Measurements from ENCODE around the gene ACTL6B.
A peak's percentile ranks its signal among the peaks of the same experiment; 100 is the strongest.

ACTL6B gene

DNA sequence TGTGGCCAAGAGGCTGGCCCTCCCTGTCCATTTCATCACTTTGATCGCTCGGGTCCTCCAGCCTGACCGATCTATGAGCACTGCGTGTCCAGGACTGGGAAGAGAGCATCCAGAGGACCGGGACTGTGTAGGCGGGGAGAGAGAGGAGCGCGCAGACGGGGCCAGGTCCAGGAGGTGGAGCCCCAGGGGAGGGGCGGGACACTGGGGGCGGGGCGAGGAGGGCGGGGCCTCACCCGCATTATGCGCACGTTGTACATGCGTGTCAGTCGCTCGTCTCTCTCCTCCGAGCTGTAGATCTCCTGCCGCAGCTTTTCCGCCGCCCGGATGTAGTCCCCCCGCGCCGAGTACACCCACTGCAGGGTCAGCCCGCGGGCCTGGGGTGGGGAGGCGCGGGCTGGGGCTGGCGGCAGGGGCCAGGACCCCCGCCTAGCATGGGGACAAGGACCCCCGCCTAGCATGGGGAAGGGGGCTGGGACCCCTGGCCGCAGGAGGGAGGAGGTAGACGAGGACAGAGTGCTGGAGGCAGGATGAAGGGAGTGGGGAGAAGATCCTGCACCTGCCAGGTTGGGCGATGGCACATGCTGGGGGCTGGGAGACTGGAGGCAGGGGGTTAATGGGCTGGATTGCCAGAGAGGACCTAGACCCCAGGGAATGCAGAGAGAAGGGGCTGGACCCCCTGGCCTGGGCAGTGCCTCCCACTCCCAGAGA is 29.6 kb downstream of the ACTL6B start:
- TF ChIP-seq, protein P1, sequence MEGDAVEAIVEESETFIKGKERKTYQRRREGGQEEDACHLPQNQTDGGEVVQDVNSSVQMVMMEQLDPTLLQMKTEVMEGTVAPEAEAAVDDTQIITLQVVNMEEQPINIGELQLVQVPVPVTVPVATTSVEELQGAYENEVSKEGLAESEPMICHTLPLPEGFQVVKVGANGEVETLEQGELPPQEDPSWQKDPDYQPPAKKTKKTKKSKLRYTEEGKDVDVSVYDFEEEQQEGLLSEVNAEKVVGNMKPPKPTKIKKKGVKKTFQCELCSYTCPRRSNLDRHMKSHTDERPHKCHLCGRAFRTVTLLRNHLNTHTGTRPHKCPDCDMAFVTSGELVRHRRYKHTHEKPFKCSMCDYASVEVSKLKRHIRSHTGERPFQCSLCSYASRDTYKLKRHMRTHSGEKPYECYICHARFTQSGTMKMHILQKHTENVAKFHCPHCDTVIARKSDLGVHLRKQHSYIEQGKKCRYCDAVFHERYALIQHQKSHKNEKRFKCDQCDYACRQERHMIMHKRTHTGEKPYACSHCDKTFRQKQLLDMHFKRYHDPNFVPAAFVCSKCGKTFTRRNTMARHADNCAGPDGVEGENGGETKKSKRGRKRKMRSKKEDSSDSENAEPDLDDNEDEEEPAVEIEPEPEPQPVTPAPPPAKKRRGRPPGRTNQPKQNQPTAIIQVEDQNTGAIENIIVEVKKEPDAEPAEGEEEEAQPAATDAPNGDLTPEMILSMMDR (IDR thresholded peaks at IDR 0.05; ENCODE audit: insufficient read depth, missing control alignments), result no peak
- FAIRE-seq (no peak), DNase-seq (ENCODE audit: insufficient read length, low spot score) (peak; percentile 100)

DNA sequence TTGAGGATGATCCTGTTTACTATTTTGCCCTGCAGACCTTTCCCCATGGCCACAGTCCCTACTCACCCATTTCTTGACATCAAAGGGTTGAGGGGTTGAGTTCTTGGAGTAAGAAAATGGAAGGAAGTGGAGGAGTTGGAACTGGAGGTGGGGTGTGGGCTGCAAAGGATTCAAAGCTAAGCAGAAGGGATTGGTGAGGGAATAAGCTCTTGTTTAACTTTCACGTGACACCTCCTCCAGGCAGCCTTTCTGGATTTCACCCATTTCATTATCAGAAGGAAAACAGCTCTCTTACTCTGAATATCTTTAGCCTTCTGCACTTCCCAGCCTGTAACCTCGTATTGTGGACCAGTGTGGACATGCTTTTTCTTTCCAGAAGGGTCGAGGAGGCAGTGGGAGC is 30.2 kb downstream of the ACTL6B start:
- no peak for FAIRE-seq

DNA sequence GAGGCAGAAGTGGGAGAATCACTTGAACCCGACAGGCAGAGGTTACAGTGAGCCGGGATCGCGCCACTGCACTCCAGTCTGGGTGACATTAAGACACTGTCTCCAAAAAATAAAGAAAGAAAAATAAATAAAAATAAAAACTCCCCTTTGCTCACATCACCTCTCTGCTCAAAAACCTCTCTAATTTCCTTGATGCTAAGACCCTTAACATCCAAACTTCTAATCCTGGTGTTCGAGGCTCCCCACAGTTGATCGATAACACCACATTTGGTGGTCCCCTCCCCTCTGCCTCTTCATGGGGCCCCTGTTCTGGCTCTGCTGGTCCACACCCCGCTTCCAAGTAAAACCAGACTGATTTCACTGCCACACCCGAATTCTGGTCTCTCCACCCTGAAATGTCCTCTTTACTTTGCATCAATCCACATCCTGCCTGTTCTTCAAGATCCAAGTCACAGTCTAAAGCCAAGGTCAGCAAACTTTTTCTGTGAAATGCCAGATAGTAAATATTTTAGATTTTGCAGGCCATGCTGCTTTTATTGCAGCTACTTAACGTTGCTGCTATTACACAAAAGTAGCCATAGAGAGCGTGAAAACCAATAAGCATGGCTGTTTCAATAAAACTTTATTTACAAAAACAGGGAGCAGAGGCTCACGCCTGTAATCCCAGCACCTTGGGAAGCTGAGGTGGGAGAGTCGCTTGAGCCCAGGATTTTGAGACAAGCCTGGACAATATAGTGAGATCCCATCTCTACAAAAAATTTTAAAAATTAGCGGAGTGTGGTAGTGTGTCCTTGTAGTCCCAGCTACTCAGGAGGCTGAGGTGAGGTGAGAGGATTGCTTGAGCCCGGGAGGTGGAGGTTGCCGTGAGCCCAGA is 32.1 kb downstream of the ACTL6B start:
- no peak for DNase-seq (ENCODE audit: insufficient read length, low spot score)
- TF ChIP-seq, protein P1 (IDR thresholded peaks at IDR 0.05; ENCODE audit: insufficient read depth, missing control alignments), result no peak
- no peak for FAIRE-seq

More for the DNA sequence above, 30.2 kb downstream of the ACTL6B start:
- DNase-seq (ENCODE audit: insufficient read length, low spot score), result no peak
- TF ChIP-seq, protein P1 (IDR thresholded peaks at IDR 0.05; ENCODE audit: insufficient read depth, missing control alignments), result no peak

DNA sequence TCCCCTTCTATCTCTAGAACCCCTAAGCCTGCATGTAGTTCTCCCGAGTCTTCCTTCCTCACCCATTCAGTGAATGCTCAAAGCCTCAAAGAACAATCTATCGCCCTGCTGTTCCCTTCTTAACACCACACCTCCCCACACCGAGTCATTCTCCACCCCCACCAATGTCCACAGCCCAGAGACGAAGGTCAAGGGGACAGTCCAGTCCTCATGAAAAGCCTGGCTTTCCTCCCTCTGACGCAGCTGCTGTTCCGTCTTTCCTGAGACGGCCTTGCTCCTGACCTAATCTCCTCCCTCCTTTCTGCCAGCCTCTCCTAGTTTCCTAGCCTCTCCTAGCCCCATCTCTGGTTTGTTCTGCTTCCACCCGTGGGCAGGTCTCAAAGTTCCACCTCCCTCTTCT is 34.7 kb downstream of the ACTL6B start:
- FAIRE-seq (no peak), DNase-seq (ENCODE audit: insufficient read length, low spot score) (no peak)
- TF ChIP-seq, protein P1 (IDR thresholded peaks at IDR 0.05; ENCODE audit: insufficient read depth, missing control alignments), result no peak

DNA sequence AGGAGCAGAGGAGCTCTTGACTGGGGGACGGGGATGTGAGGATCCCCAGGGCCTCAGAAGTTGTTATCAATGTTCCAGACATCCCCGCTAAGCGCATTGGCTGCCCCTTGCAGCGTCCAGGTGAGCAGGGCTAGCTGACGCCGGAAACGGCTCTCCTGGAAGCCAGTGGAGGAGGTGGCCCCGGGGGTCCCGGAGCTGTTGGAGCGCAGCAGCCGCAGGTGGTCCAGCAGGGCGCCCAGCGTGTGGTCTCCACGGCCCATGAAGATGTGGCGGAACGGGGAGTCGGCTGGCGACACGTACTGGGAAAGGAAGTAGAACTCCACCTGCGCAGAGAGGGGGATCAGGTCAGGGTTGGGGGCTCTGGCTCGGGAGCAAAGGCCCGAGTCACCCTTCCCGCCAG is 35.4 kb downstream of the ACTL6B start:
- TF ChIP-seq, protein P1 (IDR thresholded peaks at IDR 0.05; ENCODE audit: insufficient read depth, missing control alignments), result no peak
- DNase-seq (ENCODE audit: insufficient read length, low spot score) (no peak), FAIRE-seq (no peak)

DNA sequence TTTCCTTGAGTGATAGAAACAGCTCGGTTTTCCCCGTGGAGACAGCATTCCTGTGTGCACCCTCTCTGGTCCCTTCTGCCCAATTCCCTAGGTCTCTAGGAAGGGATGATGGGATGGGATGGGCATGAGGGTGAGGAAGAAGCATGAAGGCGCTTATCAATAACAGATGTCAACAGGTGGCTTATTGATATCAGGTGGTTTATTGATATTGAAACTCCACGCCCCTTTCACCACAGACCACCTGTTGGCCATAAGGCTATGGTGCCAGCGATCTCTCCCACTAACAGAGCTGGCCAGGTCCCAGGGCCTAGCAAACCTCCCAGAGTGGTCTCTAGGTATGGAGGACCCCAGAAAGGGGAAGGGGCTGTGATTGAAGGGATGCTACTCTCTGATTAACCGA is 36.0 kb downstream of the ACTL6B start:
- TF ChIP-seq, protein P1 (IDR thresholded peaks at IDR 0.05; ENCODE audit: insufficient read depth, missing control alignments), result no peak
- DNase-seq (ENCODE audit: insufficient read length, low spot score), result no peak
- FAIRE-seq, result no peak

Data from D721Med (cell line).